Measurements from ENCODE around the gene ZRSR2. TPM values are rescaled to one million over a fixed set of nuclear protein-coding genes. Genes with fewer than 3 reads are reported as not detected.

Gene ZRSR2
- total and polyA plus RNA-seq, 2 of the 8 experiments (the other 6 are each of a cell fraction or from before 2014, with no cell fraction given), result 3.9 to 6.9 TPM

- no peak for FAIRE-seq
- H3K14ac ChIP-seq (ENCODE audit: insufficient read length), result no peak overlapping the region
- POLR2A ChIA-PET (ENCODE audit: partially characterized antibody), result interaction anchor here (0.9 kb wide), 1 partner anchor 11 kb away, joined by 4 read pairs; no protein-coding TSS in a partner anchor
Measured at GRCh38 chrX:15820106-15821073, 30.1 kb downstream of the ZRSR2 start.

More at GRCh38 chrX:15820106-15821073, 30.1 kb downstream of the ZRSR2 start:
- Histone ChIP-seq H2AFZ (ENCODE audit: low read length) (no peak overlapping the region), H3K36me3 (ENCODE audit: control insufficient read depth in 2 of 4, insufficient read depth in 4 of 4, low read length in 3 of 4) (peaks cover 0 to 15% (median 4%) of the 10 kb centered on the region in 4 experiments; a peak in 4 of 8 replicates), H2BK5ac (ENCODE audit: low read depth, low read length) (no peak overlapping the region), H3K9me3 (ENCODE audit: insufficient read depth in 2 of 2, low read depth in 1 of 2, low read length in 1 of 2) (no peaks in the 10 kb centered on the region), H3K4me2 (ENCODE audit: insufficient read depth in 1 of 2, low read depth in 2 of 2, low read length in 2 of 2) (no peak overlapping the region), H2BK15ac (ENCODE audit: low read length) (no peak overlapping the region), H3K4me1 (replicated peaks in 1 of 4; ENCODE audit: control insufficient read depth in 3 of 4, insufficient read depth in 4 of 4, low read length in 3 of 4) (peaks cover 1 to 10% (median 7%) of the 10 kb centered on the region in 4 experiments; a peak in 5 of 7 replicates), H3K9ac (replicated peaks in 1 of 4; ENCODE audit: extremely low read depth in 1 of 4, low read depth in 3 of 4, low read length in 3 of 4) (no peak overlapping the region), H3K79me2 (ENCODE audit: control insufficient read depth in 1 of 2, insufficient read depth in 2 of 2, low read length in 2 of 2) (no peaks in the 10 kb centered on the region), H4K91ac (replicated peaks; ENCODE audit: insufficient read length, low read length) (no peak overlapping the region), H3K27ac (ENCODE audit: low read depth, low read length) (no peak overlapping the region), H3K23me2 (ENCODE audit: low read depth, low read length) (no peaks in the 10 kb centered on the region), H3K79me1 (ENCODE audit: low read depth, low read length) (no peaks in the 10 kb centered on the region), H4K5ac (ENCODE audit: insufficient read length, low read depth, low read length) (no peak overlapping the region), H3K23ac (ENCODE audit: insufficient read length) (no peak overlapping the region), H3K4me3 (ENCODE audit: extremely low read depth in 1 of 4, insufficient read depth in 2 of 4, low read depth in 3 of 4, low read length in 4 of 4) (no peak overlapping the region), H2AK5ac (ENCODE audit: low read depth, low read length) (no peak overlapping the region), H2BK12ac (ENCODE audit: low read depth, low read length) (no peak overlapping the region), H2BK20ac (ENCODE audit: low read length) (no peak overlapping the region), H3K56ac (replicated peaks; ENCODE audit: insufficient read length, low read depth, low read length) (no peak overlapping the region), H4K8ac (ENCODE audit: extremely low read depth, insufficient read depth, low read length) (no peak overlapping the region), H3K4ac (replicated peaks; ENCODE audit: insufficient read length, low read depth, low read length) (no peak overlapping the region), H3K27me3 (replicated peaks in 1 of 4; ENCODE audit: control insufficient read depth in 3 of 4, extremely low read depth in 1 of 4, insufficient read depth in 3 of 4, low read length in 3 of 4) (no peaks in the 10 kb centered on the region), H4K20me1 (replicated peaks in 1 of 2; ENCODE audit: control insufficient read depth in 1 of 2, insufficient read depth in 2 of 2, low read length in 2 of 2) (no peaks in the 10 kb centered on the region), H2BK120ac (replicated peaks; ENCODE audit: low read depth, low read length) (no peak overlapping the region), H3K18ac (ENCODE audit: extremely low read depth, low read length) (no peak overlapping the region)
- TF ChIP-seq HDAC6 (IDR thresholded peaks at IDR 0.05; ENCODE audit: low read depth, low read length), result no peak
- no peak for TF ChIP-seq YY1 (IDR thresholded peaks at IDR 0.05; ENCODE audit: low read depth, low read length)
- TF ChIP-seq MAX (IDR thresholded peaks at IDR 0.05), result no peak
- no peak for DNase-seq (ENCODE audit: low read depth in 1 of 2, low spot score in 2 of 2)
- 87% methylated on average over 14 of the region's 14 CpGs; no CpG with 5 or more reads in 1 of the 2 experiments for WGBS, 2 experiments (ENCODE audit: extremely low coverage in 1 of 2, insufficient coverage in 1 of 2, insufficient read length in 1 of 2, insufficient replicate concordance in 2 of 2, low coverage in 1 of 2, low lambda C conversion rate in 2 of 2, missing lambda C conversion rate in 1 of 2)
- CTCF ChIA-PET (ENCODE audit: partially characterized antibody), result no interaction called here

Measured in H1 (cell line).